CD4-positive, alpha-beta T cell treated with Interferon gamma for 1 hour (primary cell): Measurements from ENCODE around the gene PHYHD1.

Experiments used
- DNase-seq: peaks from one replicate; pipeline ENCODE4 v3.0.0-alpha.2; 2020

Gene PHYHD1

DNA sequence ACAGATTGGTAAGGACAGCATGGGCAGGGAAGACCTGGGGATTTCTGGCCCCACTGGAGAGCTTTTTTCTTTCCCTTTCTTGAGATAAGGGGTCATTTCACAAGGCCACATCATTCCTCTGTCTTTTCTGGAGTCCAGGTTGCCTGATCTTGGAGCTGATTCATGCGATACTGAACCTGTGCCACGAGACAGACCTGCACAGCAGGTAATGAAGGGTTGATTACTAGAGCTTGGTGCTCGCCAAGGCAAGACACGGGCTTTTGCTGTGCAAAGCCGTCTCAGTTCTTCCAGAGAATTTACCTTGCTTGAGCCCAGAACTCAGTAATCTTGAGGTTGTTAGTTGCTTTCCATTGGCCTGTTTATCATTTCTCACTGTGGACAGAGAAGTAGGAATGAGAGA, 65.9 kb downstream of the PHYHD1 start:
- DNase-seq, result no peak

DNA sequence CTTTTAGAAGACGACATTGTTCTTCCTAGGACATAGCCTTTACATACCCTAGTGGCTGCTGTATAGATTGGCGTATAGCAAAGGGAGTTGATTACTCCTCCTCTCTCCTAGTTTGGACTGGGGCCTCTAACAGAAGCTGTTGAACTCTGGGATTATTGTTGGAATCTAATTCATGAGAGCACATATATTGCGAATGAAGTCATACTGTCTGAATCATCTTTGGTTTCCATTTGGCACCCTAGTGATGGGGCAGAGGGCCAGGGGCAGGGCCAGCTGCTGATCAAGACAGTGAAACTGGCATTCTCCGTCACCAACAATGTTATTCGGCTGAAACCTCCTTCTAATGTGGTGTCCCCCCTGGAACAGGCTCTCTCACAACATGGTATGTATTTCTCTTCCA, 67.0 kb downstream of the PHYHD1 start:
- no peak for DNase-seq
